OCI-LY1 (cell line): ENCODE results near the gene RABGGTB.

Experiments
- H2AFZ ChIP-seq: fragments of 200-600 bp; sonication (generic), shearing (Covaris generic); 2 replicates; pipeline ENCODE4 v1.6.0; 2014; ENCODE audit warnings: antibody characterized with exemption, mild to moderate bottlenecking, low read length
- H3F3A ChIP-seq: fragments of 200-600 bp; sonication (generic), shearing (Covaris generic); 2 replicates; pipeline ENCODE4 v1.6.0; 2014; ENCODE audit warnings: mild to moderate bottlenecking, antibody characterized with exemption, low read length, moderate library complexity; ENCODE audit not compliant: insufficient read depth
- H3K27ac ChIP-seq: fragments of 200-600 bp; sonication (generic); 2 replicates; pipeline ENCODE4 v1.5.1; 2014; ENCODE audit warnings: low read length, mixed run types, mild to moderate bottlenecking, low read depth; ENCODE audit not compliant: poor library complexity, severe bottlenecking
- H3K27me3 ChIP-seq: fragments of 200-600 bp; sonication (generic); 2 replicates; pipeline ENCODE4 v1.6.0; 2014; ENCODE audit warnings: antibody characterized with exemption, mild to moderate bottlenecking, low read length, moderate library complexity; ENCODE audit not compliant: insufficient read depth
- H3K36me3 ChIP-seq: fragments of 200-600 bp; sonication (generic); 2 replicates; pipeline ENCODE4 v1.6.1; 2014; ENCODE audit warnings: mild to moderate bottlenecking, antibody characterized with exemption, low read length, moderate library complexity, mixed read lengths; ENCODE audit not compliant: insufficient read depth
- H3K4me1 ChIP-seq: fragments of 200-600 bp; sonication (generic); 2 replicates; pipeline ENCODE4 v1.5.1; 2014; ENCODE audit warnings: mild to moderate bottlenecking, low read length, moderate library complexity; ENCODE audit not compliant: insufficient read depth, severe bottlenecking
- H3K4me2 ChIP-seq: fragments of 200-600 bp; sonication (generic), shearing (Covaris generic); 2 replicates; pipeline ENCODE4 v1.6.1; 2014; ENCODE audit warnings: low read length
- H3K4me3 ChIP-seq: fragments of 200-600 bp; sonication (generic); 2 replicates; pipeline ENCODE4 v1.5.1; 2014; ENCODE audit warnings: low read length, low read depth, mild to moderate bottlenecking, mixed read lengths; ENCODE audit not compliant: poor library complexity, severe bottlenecking
- H3K79me2 ChIP-seq: fragments of 200-600 bp; shearing (Covaris generic); 2 replicates; pipeline ENCODE4 v1.6.1; 2016; ENCODE audit warnings: mixed run types, low read length, mixed read lengths; ENCODE audit not compliant: insufficient read depth
- H3K9ac ChIP-seq: fragments of 200-600 bp; sonication (generic), shearing (Covaris generic); 2 replicates; pipeline ENCODE4 v1.6.1; 2014; ENCODE audit warnings: mild to moderate bottlenecking, low read length, mixed read lengths
- H3K9me2 ChIP-seq: fragments of 200-600 bp; sonication (generic), shearing (Covaris generic); 2 replicates; pipeline ENCODE4 v1.6.1; 2014; ENCODE audit warnings: low read depth, mild to moderate bottlenecking, low read length, mixed read lengths
- H3K9me3 ChIP-seq: fragments of 200-600 bp; shearing (Covaris generic); 2 replicates; pipeline ENCODE4 v1.6.1; 2014; ENCODE audit warnings: low read length, mixed read lengths
- H4K20me1 ChIP-seq: fragments of 200-600 bp; sonication (generic), shearing (Covaris generic); 2 replicates; pipeline ENCODE4 v1.6.0; 2016; ENCODE audit warnings: mild to moderate bottlenecking, low read length; ENCODE audit not compliant: insufficient read depth
- EZH2 ChIP-seq: fragments of 200-600 bp; sonication (generic), shearing (Covaris generic); IDR thresholded peaks from 2 replicates; pipeline ENCODE4 v1.8.0; 2017; ENCODE audit warnings: borderline replicate concordance, mixed run types, mild to moderate bottlenecking, antibody characterized with exemption, low read length, moderate library complexity, mixed read lengths
- TF ChIP-seq, protein P1 (sequence below): fragments of 200-600 bp; sonication (generic), shearing (Covaris generic); IDR thresholded peaks from 2 replicates; pipeline ENCODE4 v1.5.1; 2017; ENCODE audit warnings: mild to moderate bottlenecking, antibody characterized with exemption, low read length, moderate library complexity, mixed read lengths

The RABGGTB gene

DNA sequence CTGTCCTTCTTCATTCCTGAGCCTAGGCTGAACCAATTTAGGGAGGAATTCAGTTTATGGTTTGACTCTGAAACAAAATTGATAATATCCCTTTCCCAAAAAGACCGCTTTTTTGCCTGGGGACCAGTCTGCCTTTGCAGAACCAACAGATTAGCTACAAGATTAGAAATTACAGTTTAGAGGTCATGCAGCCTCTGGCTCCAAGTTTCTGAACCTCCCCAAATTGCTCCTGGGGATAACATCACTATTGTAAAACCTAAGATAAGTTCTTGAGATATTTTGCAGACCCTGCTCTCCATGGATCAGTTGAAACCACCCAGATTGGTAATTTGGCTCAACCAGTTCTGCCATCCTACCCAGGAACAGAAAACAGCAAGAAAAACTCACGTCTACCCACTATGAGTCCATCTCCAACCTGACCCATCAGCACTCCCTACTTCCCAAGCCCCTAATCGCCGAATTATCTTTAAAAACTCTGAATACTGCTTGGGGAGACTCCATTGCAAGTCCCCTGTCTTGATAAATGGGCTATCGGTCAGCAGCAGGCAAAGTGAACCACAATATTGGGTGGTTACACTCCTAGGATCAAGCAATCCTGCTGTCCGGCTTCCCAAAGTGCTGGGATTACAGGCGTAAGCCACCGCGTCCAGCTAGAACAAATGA lies 605 bp upstream of the RABGGTB start:
- Histone ChIP-seq H3F3A (no peaks in the 10 kb centered on the region; the same call in 1 of the 2 replicates), H3K36me3 (peaks cover 38% of the 10 kb centered on the region), H2AFZ (no peak overlapping the region), H4K20me1 (0 out of 2 replicates have a peak, but pooled peaks cover 2% of the 10 kb centered on the region), H3K27me3 (no peaks in the 10 kb centered on the region), H3K9me2 (no peaks in the 10 kb centered on the region), H3K9ac (peak overlapping the region; percentile 93), H3K4me1 (peaks cover 51% of the 10 kb centered on the region), H3K4me3 (peak overlapping the region; percentile 92), H3K27ac (peak overlapping the region; percentile 96), H3K9me3 (no peaks in the 10 kb centered on the region), H3K79me2 (peaks cover 44% of the 10 kb centered on the region), H3K4me2 (peak overlapping the region; percentile 94)
- TF ChIP-seq, protein P1, sequence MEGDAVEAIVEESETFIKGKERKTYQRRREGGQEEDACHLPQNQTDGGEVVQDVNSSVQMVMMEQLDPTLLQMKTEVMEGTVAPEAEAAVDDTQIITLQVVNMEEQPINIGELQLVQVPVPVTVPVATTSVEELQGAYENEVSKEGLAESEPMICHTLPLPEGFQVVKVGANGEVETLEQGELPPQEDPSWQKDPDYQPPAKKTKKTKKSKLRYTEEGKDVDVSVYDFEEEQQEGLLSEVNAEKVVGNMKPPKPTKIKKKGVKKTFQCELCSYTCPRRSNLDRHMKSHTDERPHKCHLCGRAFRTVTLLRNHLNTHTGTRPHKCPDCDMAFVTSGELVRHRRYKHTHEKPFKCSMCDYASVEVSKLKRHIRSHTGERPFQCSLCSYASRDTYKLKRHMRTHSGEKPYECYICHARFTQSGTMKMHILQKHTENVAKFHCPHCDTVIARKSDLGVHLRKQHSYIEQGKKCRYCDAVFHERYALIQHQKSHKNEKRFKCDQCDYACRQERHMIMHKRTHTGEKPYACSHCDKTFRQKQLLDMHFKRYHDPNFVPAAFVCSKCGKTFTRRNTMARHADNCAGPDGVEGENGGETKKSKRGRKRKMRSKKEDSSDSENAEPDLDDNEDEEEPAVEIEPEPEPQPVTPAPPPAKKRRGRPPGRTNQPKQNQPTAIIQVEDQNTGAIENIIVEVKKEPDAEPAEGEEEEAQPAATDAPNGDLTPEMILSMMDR: no peak
- no peak for TF ChIP-seq EZH2

DNA sequence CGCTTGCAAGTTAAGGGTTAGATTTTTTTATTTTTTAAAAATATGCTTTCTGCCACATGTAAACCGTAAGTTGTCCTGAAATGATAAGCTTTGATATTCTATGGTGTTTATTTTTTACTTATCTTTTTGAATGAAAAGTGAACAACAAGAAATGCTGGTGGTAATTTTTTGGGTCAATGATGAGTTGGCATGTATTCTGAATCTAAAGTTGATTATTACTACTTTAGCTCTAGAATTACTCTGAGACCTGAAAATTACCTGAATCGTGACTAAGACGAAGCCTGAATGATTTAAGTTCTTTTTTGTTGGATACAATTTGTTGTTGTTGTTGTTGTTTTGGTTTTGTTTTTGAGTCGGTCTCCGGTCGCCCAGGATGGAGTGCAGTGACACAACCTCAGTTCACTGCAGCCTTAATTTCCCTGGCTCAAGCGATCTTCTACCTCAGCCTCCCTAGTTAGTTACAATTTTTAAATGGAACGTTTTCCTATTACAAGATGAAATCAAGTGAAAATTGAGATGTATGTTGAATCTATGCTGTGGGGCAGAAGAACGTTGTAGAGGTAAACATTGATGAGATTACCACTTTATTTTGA lies 941 bp downstream of the RABGGTB start:
- Histone ChIP-seq H3K27me3 (no peaks in the 10 kb centered on the region), H3K36me3 (peaks cover 54% of the 10 kb centered on the region), H3F3A (no peaks in the 10 kb centered on the region; the same call in 1 of the 2 replicates), H3K9me3 (no peaks in the 10 kb centered on the region), H3K27ac (peak overlapping the region; percentile 96), H2AFZ (no peak overlapping the region), H4K20me1 (0 out of 2 replicates have a peak, but pooled peaks cover 2% of the 10 kb centered on the region), H3K79me2 (peaks cover 44% of the 10 kb centered on the region), H3K4me3 (peak overlapping the region; percentile 92), H3K4me2 (peak overlapping the region; percentile 80), H3K9ac (peak overlapping the region; percentile 93), H3K9me2 (no peaks in the 10 kb centered on the region), H3K4me1 (peaks cover 64% of the 10 kb centered on the region)
- TF ChIP-seq, protein P1: no peak
- no peak for TF ChIP-seq EZH2

DNA sequence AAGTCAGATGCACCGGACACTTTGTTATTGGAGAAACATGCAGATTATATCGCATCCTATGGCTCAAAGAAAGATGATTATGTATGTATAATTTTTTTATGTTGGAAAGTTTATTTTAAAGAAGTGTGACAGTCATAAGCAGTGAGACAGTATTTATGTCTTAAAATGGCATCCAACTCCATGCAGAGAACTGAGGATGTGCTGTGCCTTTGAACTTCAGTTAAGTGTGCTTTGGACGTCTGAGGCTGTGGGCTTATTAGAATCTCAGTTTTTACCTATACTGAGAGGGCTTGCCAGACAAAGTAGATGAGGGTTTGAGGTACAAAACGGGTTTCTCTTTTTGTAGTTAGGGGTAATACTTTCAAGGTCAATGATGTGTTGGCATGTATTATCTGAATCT lies 1.5 kb downstream of the RABGGTB start:
- Histone ChIP-seq H3K79me2 (peaks cover 44% of the 10 kb centered on the region), H2AFZ (no peak overlapping the region)

More for the DNA sequence above, 1.5 kb downstream of the RABGGTB start:
- Histone ChIP-seq H3K4me1 (peaks cover 65% of the 10 kb centered on the region), H3K4me2 (peak overlapping the region; percentile 80), H3K9me2 (no peaks in the 10 kb centered on the region), H3K27ac (peak overlapping the region; percentile 96), H3K27me3 (no peaks in the 10 kb centered on the region), H3K9ac (peak overlapping the region; percentile 93), H3K36me3 (peaks cover 59% of the 10 kb centered on the region), H3K4me3 (peak overlapping the region; percentile 92), H3F3A (no peaks in the 10 kb centered on the region; the same call in 1 of the 2 replicates), H3K9me3 (no peaks in the 10 kb centered on the region), H4K20me1 (0 out of 2 replicates have a peak, but pooled peaks cover 2% of the 10 kb centered on the region)
- TF ChIP-seq, protein P1: no peak
- no peak for TF ChIP-seq EZH2
